Smooth muscle cell (in vitro differentiated cells): ENCODE results near the gene NANOS3. TPM values are rescaled to one million over a fixed set of nuclear protein-coding genes. Genes with fewer than 3 reads are reported as not detected.

ENCODE experiments used
- DNase-seq: peaks from one replicate; lab custom pipeline; 2025; ENCODE audit not compliant: unreplicated experiment; lab: John Stamatoyannopoulos, UW
- H2AFZ ChIP-seq: fragments of 200-600 bp; sonication (generic); 2 replicates; pipeline ENCODE4 v1.6.0; 2016; ENCODE audit warnings: antibody characterized with exemption, low read depth, mild to moderate bottlenecking
- H3F3A ChIP-seq: fragments of 200-600 bp; sonication (generic); 2 replicates; pipeline ENCODE4 v1.6.0; 2017; ENCODE audit warnings: antibody characterized with exemption, low read depth
- H3K27ac ChIP-seq: fragments of 200-600 bp; sonication (generic); 2 replicates; pipeline ENCODE4 v1.5.1; 2016; ENCODE audit warnings: low read depth, mild to moderate bottlenecking
- H3K27me3 ChIP-seq: fragments of 200-600 bp; sonication (generic); 2 replicates; pipeline ENCODE4 v1.6.1; 2016; ENCODE audit warnings: low read depth, mild to moderate bottlenecking
- H3K36me3 ChIP-seq: fragments of 200-600 bp; sonication (generic); 2 replicates; pipeline ENCODE4 v1.5.1; 2016; ENCODE audit warnings: low read depth
- H3K4me1 ChIP-seq: fragments of 200-600 bp; sonication (generic); 2 replicates; pipeline ENCODE4 v1.5.1; 2016; ENCODE audit warnings: low read depth
- H3K4me2 ChIP-seq: fragments of 200-600 bp; sonication (generic); 2 replicates; pipeline ENCODE4 v1.6.0; 2016; ENCODE audit warnings: mild to moderate bottlenecking
- H3K4me3 ChIP-seq: fragments of 200-600 bp; sonication (generic); 2 replicates; pipeline ENCODE4 v1.5.1; 2016; ENCODE audit warnings: mild to moderate bottlenecking
- H3K79me2 ChIP-seq: fragments of 200-600 bp; sonication (generic); 2 replicates; pipeline ENCODE4 v1.6.0; 2016; ENCODE audit warnings: low read depth, mild to moderate bottlenecking
- H3K9ac ChIP-seq: fragments of 200-600 bp; sonication (generic); 2 replicates; pipeline ENCODE4 v1.6.0; 2016; ENCODE audit warnings: low read depth
- H3K9me3 ChIP-seq: fragments of 200-600 bp; sonication (generic); replicated peaks from 2 replicates; pipeline ENCODE4 v1.5.1; 2016; ENCODE audit warnings: low read depth
- H4K20me1 ChIP-seq: fragments of 200-600 bp; sonication (generic); 2 replicates; pipeline ENCODE4 v1.6.0; 2016; ENCODE audit warnings: low read depth
- CTCF ChIP-seq: fragments of 200-600 bp; sonication (generic); IDR thresholded peaks from 2 replicates; pipeline ENCODE4 v1.5.1; 2017; ENCODE audit warnings: borderline replicate concordance, mild to moderate bottlenecking, antibody characterized with exemption; ENCODE audit not compliant: insufficient read depth, poor library complexity, severe bottlenecking
- WGBS: methylation state at CpG from one replicate; pipeline ENCODE4 v1.1.7; 2016; ENCODE audit warnings: low lambda C conversion rate; 5-methylcytosine and 5-hydroxymethylcytosine counted together
- polyA plus RNA-seq: library from polyadenylated mRNA; unstranded; fragments of >200 nt; fragmentation: Nextera tagmentation; extraction: Ambion mirVana; gene quantifications from 2 replicates; pipeline ENCODE4 v1.2.1, GENCODE V29; 2016
- total RNA-seq: library from RNA; depleted of rRNA; stranded (reverse); fragments of >200 nt; gene quantifications from 2 replicates; pipeline ENCODE4 v1.2.3, GENCODE V29; 2014

The NANOS3 gene
- total and polyA plus RNA-seq, 2 experiments from 2014 or later = 2.7 TPM; not detected in 1

- H3K9ac ChIP-seq = peak overlapping the region; percentile 99
- no peaks in the 10 kb centered on the region for H3K27me3 ChIP-seq
- WGBS = 26% methylated on average over 23 of the region's 36 CpGs
- peaks cover 21% of the 10 kb centered on the region for H3K4me1 ChIP-seq
- H3K9me3 ChIP-seq = no peaks in the 10 kb centered on the region
- no peak overlapping the region for H2AFZ ChIP-seq
- H3K36me3 ChIP-seq = no peaks in the 10 kb centered on the region
- peaks cover 76% of the 10 kb centered on the region for H3K79me2 ChIP-seq
- H3K27ac ChIP-seq = peak overlapping the region; percentile 100
- peak overlapping the region; percentile 87 for H3K4me2 ChIP-seq
- H3F3A ChIP-seq = peaks cover 60% of the 10 kb centered on the region
- peaks cover 83% of the 10 kb centered on the region for H4K20me1 ChIP-seq
- DNase-seq = peak; percentile 32
- no peak for TF ChIP-seq CTCF
- H3K4me3 ChIP-seq = peak overlapping the region; percentile 94
Observed at GRCh38 chr19:13839130-13839937, 37.6 kb upstream of the NANOS3 start.

GRCh38 chr19:13839938-13840304, 37.0 kb upstream of the NANOS3 start:
- no peak for DNase-seq
- peak overlapping the region; percentile 94 for H3K4me3 ChIP-seq
- H4K20me1 ChIP-seq = peaks cover 77% of the 10 kb centered on the region
- no peaks in the 10 kb centered on the region for H3K36me3 ChIP-seq
- H3K79me2 ChIP-seq = peaks cover 76% of the 10 kb centered on the region
- WGBS = 44% methylated on average over 2 of the region's 6 CpGs
- H3K27ac ChIP-seq = peak overlapping the region; percentile 100
- H3K9ac ChIP-seq = peak overlapping the region; percentile 99
- H3K27me3 ChIP-seq = no peaks in the 10 kb centered on the region
- H2AFZ ChIP-seq = no peak overlapping the region
- peak overlapping the region; percentile 87 for H3K4me2 ChIP-seq
- no peak for TF ChIP-seq CTCF
- peaks cover 21% of the 10 kb centered on the region for H3K4me1 ChIP-seq
- peaks cover 58% of the 10 kb centered on the region for H3F3A ChIP-seq
- no peaks in the 10 kb centered on the region for H3K9me3 ChIP-seq

GRCh38 chr19:13840305-13841085, 36.4 kb upstream of the NANOS3 start:
- peak overlapping the region; percentile 99 for H3K9ac ChIP-seq
- H3F3A ChIP-seq = peaks cover 58% of the 10 kb centered on the region
- TF ChIP-seq CTCF = no peak
- peaks cover 71% of the 10 kb centered on the region for H4K20me1 ChIP-seq
- H3K79me2 ChIP-seq = peaks cover 76% of the 10 kb centered on the region
- no peaks in the 10 kb centered on the region for H3K27me3 ChIP-seq
- H3K4me1 ChIP-seq = peaks cover 21% of the 10 kb centered on the region
- H3K27ac ChIP-seq = peak overlapping the region; percentile 100
- WGBS = 60% methylated on average over 23 of the region's 23 CpGs
- H3K4me3 ChIP-seq = peak overlapping the region; percentile 94
- no peaks in the 10 kb centered on the region for H3K36me3 ChIP-seq
- no peak overlapping the region for H2AFZ ChIP-seq
- H3K4me2 ChIP-seq = peak overlapping the region; percentile 87
- DNase-seq = no peak
- no peaks in the 10 kb centered on the region for H3K9me3 ChIP-seq
